Neuronal stem cell (in vitro differentiated cells): ENCODE results near the gene PTGES.
"Not testable (repeated sequence)": the region's sequence is repeated elsewhere in the genome, so short reads cannot be mapped to it uniquely, and the experiment has no call there.

ENCODE experiments used
- DNase-seq: peaks from one replicate; pipeline ENCODE4 v3.0.0-alpha.2; 2013; ENCODE audit warnings: low spot score
- H2AFZ ChIP-seq: one replicate; pipeline ENCODE4 v1.6.1; 2013; ENCODE audit warnings: mild to moderate bottlenecking, low read length, inconsistent platforms
- H2AK5ac ChIP-seq: 2 replicates; pipeline ENCODE4 v1.6.1; 2013; ENCODE audit warnings: low read depth, mild to moderate bottlenecking, inconsistent platforms, low read length, moderate library complexity, mixed read lengths
- H2BK120ac ChIP-seq: 2 replicates; pipeline ENCODE4 v1.6.1; 2013; ENCODE audit warnings: low read depth, mild to moderate bottlenecking, inconsistent platforms, low read length, moderate library complexity, mixed read lengths
- H2BK12ac ChIP-seq: one replicate; pipeline ENCODE4 v1.6.1; 2013; ENCODE audit warnings: low read length, inconsistent platforms
- H2BK15ac ChIP-seq: 2 replicates; pipeline ENCODE4 v1.6.1; 2013; ENCODE audit warnings: mild to moderate bottlenecking, low read length, inconsistent platforms, mixed read lengths
- H2BK5ac ChIP-seq: one replicate; pipeline ENCODE4 v1.6.1; 2013; ENCODE audit warnings: inconsistent platforms, mild to moderate bottlenecking, low read length, moderate library complexity
- H3K14ac ChIP-seq: one replicate; pipeline ENCODE4 v1.6.1; 2013; ENCODE audit warnings: low read length, inconsistent platforms
- H3K18ac ChIP-seq: 2 replicates; pipeline ENCODE4 v1.6.1; 2013; ENCODE audit warnings: low read length, inconsistent platforms
- H3K23ac ChIP-seq: 2 replicates; pipeline ENCODE4 v1.6.1; 2013; ENCODE audit warnings: low read depth, mild to moderate bottlenecking, mixed read lengths, low read length, inconsistent platforms; ENCODE audit not compliant: poor library complexity
- H3K27ac ChIP-seq: replicated peaks from 3 replicates; pipeline ENCODE4 v1.5.1; 2013; ENCODE audit warnings: low read length, inconsistent platforms
- H3K27me3 ChIP-seq, 3 experiments: 2 replicates each; pipeline ENCODE4 v1.6.1; 2013; ENCODE audit warnings: low read length in 3 of 3, mild to moderate bottlenecking in 2 of 3, inconsistent platforms in 1 of 3, low read depth in 1 of 3, mixed read lengths in 1 of 3, moderate library complexity in 1 of 3; ENCODE audit not compliant: control insufficient read depth in 3 of 3, insufficient read depth in 3 of 3
- H3K36me3 ChIP-seq, 2 donors: replicated peaks in 1 of 2; 2 replicates each; pipeline ENCODE4 v1.6.1; 2013; ENCODE audit warnings: low read length in 2 of 2; ENCODE audit not compliant: control insufficient read depth in 2 of 2, insufficient read depth in 2 of 2
- H3K4ac ChIP-seq: 2 replicates; pipeline ENCODE4 v1.6.1; 2013; ENCODE audit warnings: inconsistent platforms, mild to moderate bottlenecking, low read length, moderate library complexity
- H3K4me1 ChIP-seq, 2 donors: 1 replicate in 1 of 2; 2 replicates in 1 of 2; pipeline ENCODE4 v1.6.1; 2013; ENCODE audit warnings: low read length in 2 of 2, low read depth in 1 of 2; ENCODE audit not compliant: control insufficient read depth in 2 of 2, insufficient read depth in 1 of 2
- H3K4me2 ChIP-seq: one replicate; pipeline ENCODE4 v1.6.1; 2013; ENCODE audit warnings: mild to moderate bottlenecking, low read length, inconsistent platforms; ENCODE audit not compliant: insufficient read depth, poor library complexity, severe bottlenecking
- H3K4me3 ChIP-seq, 2 donors: 2 replicates each; pipeline ENCODE4 v1.5.1; 2013; ENCODE audit warnings: low read length in 2 of 2, mild to moderate bottlenecking in 2 of 2, inconsistent platforms in 1 of 2, moderate library complexity in 1 of 2
- H3K79me1 ChIP-seq: one replicate; pipeline ENCODE4 v1.6.1; 2013; ENCODE audit warnings: low read depth, mild to moderate bottlenecking, inconsistent platforms, low read length, moderate library complexity
- H3K9ac ChIP-seq: one replicate; pipeline ENCODE4 v1.6.1; 2013; ENCODE audit warnings: mild to moderate bottlenecking, low read depth, low read length, inconsistent platforms; ENCODE audit not compliant: poor library complexity
- H3K9me3 ChIP-seq, 2 donors: replicated peaks in 1 of 2; 2 replicates each; pipeline versions ENCODE3 to v1.6.1; 2013; ENCODE audit warnings: low read length in 2 of 2, mild to moderate bottlenecking in 2 of 2, inconsistent platforms in 1 of 2, low read depth in 1 of 2, mixed read lengths in 1 of 2, moderate library complexity in 1 of 2; ENCODE audit not compliant: control insufficient read depth in 2 of 2, insufficient read depth in 1 of 2
- H4K8ac ChIP-seq: one replicate; pipeline ENCODE4 v1.6.1; 2013; ENCODE audit warnings: low read depth, mild to moderate bottlenecking, inconsistent platforms, low read length, moderate library complexity
- H4K91ac ChIP-seq: one replicate; pipeline ENCODE4 v1.6.1; 2013; ENCODE audit warnings: low read length, low read depth, mild to moderate bottlenecking, inconsistent platforms; ENCODE audit not compliant: poor library complexity
- WGBS, 2 donors: extraction: QIAGEN DNeasy Blood & Tissue Kit; methylation state at CpG; one replicate each; pipeline ENCODE4 v1.1.7; 2013; ENCODE audit warnings: missing lambda C conversion rate in 2 of 2, mixed read lengths in 1 of 2; ENCODE audit not compliant: insufficient read length in 2 of 2, insufficient replicate concordance in 1 of 2; ENCODE audit errors: extremely low coverage in 2 of 2; 5-methylcytosine and 5-hydroxymethylcytosine counted together

Gene PTGES

GRCh38 chr9:129760784-129761183 lies 7.9 kb upstream of the PTGES start:
- H2BK5ac ChIP-seq, H2AK5ac ChIP-seq, H3K23ac ChIP-seq, H3K36me3 ChIP-seq, H3K9me3 ChIP-seq, H2BK120ac ChIP-seq, H3K14ac ChIP-seq, DNase-seq, H3K4me1 ChIP-seq, H4K8ac ChIP-seq, H4K91ac ChIP-seq, H3K9ac ChIP-seq, H3K4me3 ChIP-seq, H3K18ac ChIP-seq, H2BK15ac ChIP-seq, H3K27ac ChIP-seq, H3K4me2 ChIP-seq, H3K79me1 ChIP-seq, H3K4ac ChIP-seq, H2AFZ ChIP-seq, H2BK12ac ChIP-seq: not testable (repeated sequence)
- no CpG with 5 or more reads among the region's 7 CpGs for WGBS, 2 donors
- H3K27me3 ChIP-seq, result peaks cover 0 to 10% (median 0%) of the 10 kb centered on the region in 3 experiments

GRCh38 chr9:129759804-129760502 lies 7.1 kb upstream of the PTGES start:
- Histone ChIP-seq H4K91ac (no peak overlapping the region), H3K4me2 (no peak overlapping the region), H2AFZ (no peak overlapping the region), H3K4me1 (peaks cover 0 to 4% of the 10 kb centered on the region in 2 donors), H3K9ac (no peak overlapping the region), H2BK12ac (no peak overlapping the region), H3K79me1 (no peaks in the 10 kb centered on the region), H3K27ac (no peak overlapping the region), H3K36me3 (no peaks in the 10 kb centered on the region), H3K4me3 (no peak overlapping the region), H3K4ac (no peak overlapping the region), H2BK15ac (no peak overlapping the region), H3K14ac (no peak overlapping the region), H3K23ac (no peak overlapping the region), H2AK5ac (no peak overlapping the region), H4K8ac (no peak overlapping the region), H2BK120ac (no peak overlapping the region), H3K9me3 (no peaks in the 10 kb centered on the region), H3K18ac (peak overlapping the region; percentile 32), H3K27me3 (peaks cover 0 to 18% (median 0%) of the 10 kb centered on the region in 3 experiments), H2BK5ac (no peak overlapping the region)
- WGBS, 2 donors, result no CpG with 5 or more reads among the region's 13 CpGs
- DNase-seq, result no peak

DNA sequence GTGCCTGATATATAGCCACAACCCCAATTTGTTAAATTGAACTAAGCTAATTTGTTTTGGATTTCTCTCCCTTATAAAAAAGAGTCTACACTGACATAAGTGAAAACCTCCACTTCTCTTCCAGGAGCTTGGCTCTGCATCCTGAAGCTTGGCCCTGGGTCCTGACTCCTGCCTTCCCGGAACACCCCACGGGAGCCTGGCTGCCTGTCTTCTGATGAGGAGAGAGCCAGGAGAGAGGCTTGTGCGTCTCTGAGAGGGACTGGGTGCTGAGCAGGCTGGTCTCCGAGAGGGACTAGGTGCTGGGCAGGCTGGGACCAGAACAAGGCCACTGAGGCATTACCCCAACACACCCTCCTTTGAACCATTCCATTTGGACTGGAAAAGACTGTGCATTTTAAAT lies 6.5 kb upstream of the PTGES start:
- H4K8ac ChIP-seq, result no peak overlapping the region
- H3K23ac ChIP-seq, result no peak overlapping the region
- no peaks in the 10 kb centered on the region for H3K36me3 ChIP-seq
- no peaks in the 10 kb centered on the region for H3K9me3 ChIP-seq
- peaks cover 0 to 4% of the 10 kb centered on the region in 2 donors for H3K4me1 ChIP-seq
- H3K4ac ChIP-seq, result no peak overlapping the region
- H2BK5ac ChIP-seq, result no peak overlapping the region
- no peak overlapping the region for H2BK15ac ChIP-seq
- no peak overlapping the region for H3K27ac ChIP-seq
- no peak overlapping the region for H2BK12ac ChIP-seq
- H4K91ac ChIP-seq, result no peak overlapping the region
- no peaks in the 10 kb centered on the region for H3K79me1 ChIP-seq
- no peak overlapping the region for H3K4me3 ChIP-seq
- H2BK120ac ChIP-seq, result no peak overlapping the region
- H3K14ac ChIP-seq, result no peak overlapping the region
- no peak for DNase-seq
- no CpG with 5 or more reads among the region's 4 CpGs for WGBS, 2 donors
- no peak overlapping the region for H2AFZ ChIP-seq
- no peak overlapping the region for H3K9ac ChIP-seq
- H2AK5ac ChIP-seq, result no peak overlapping the region
- peaks cover 0 to 19% (median 0%) of the 10 kb centered on the region in 3 experiments for H3K27me3 ChIP-seq
- H3K18ac ChIP-seq, result no peak overlapping the region
- no peak overlapping the region for H3K4me2 ChIP-seq

DNA sequence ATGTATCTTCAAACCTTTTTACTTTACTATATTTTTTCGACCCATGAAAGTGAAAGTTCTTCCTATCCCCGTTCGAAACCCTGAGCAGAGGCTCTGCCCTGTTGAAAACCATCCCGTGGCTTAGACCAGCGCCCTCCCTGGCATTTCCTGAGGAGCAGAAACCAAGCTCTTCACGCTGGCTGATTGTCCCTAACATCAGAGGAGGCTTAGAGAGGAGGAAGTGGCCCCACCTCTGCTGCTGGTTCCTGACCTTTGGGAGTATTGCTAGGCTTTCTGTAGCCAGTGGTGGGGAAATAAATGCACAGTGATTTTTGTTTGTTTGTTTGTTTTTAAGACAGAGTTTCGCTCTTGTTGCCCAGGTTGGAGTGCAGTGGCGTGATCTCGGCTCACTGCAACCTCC lies 4.2 kb upstream of the PTGES start:
- no peak overlapping the region for H3K23ac ChIP-seq

More for the DNA sequence above, 4.2 kb upstream of the PTGES start:
- no peaks in the 10 kb centered on the region for H3K79me1 ChIP-seq
- H2BK120ac ChIP-seq, result no peak overlapping the region
- H3K4me3 ChIP-seq, result no peak overlapping the region
- H2AFZ ChIP-seq, result no peak overlapping the region
- no peaks in the 10 kb centered on the region for H3K9me3 ChIP-seq
- no peaks in the 10 kb centered on the region for H3K36me3 ChIP-seq
- no peak overlapping the region for H2AK5ac ChIP-seq
- H4K8ac ChIP-seq, result no peak overlapping the region
- peaks cover 10 to 17% of the 10 kb centered on the region in 2 donors for H3K4me1 ChIP-seq
- no peak overlapping the region for H4K91ac ChIP-seq
- no peak for DNase-seq
- no peak overlapping the region for H3K9ac ChIP-seq
- H3K4me2 ChIP-seq, result no peak overlapping the region
- no peak overlapping the region for H3K27ac ChIP-seq
- no peak overlapping the region for H2BK5ac ChIP-seq
- no CpG with 5 or more reads among the region's 9 CpGs for WGBS, 2 donors
- no peak overlapping the region for H3K4ac ChIP-seq
- H3K27me3 ChIP-seq, result peaks cover 0 to 35% (median 0%) of the 10 kb centered on the region in 3 experiments
- no peak overlapping the region for H3K14ac ChIP-seq
- no peak overlapping the region for H2BK15ac ChIP-seq
- H3K18ac ChIP-seq, result no peak overlapping the region
- H2BK12ac ChIP-seq, result no peak overlapping the region
